GM19351 (cell line): ENCODE data around the gene CDK9.
A peak's percentile ranks its signal among the peaks of the same experiment; 100 is the strongest.

Experiments
- ATAC-seq: cut with Tn5 transposase; IDR thresholded peaks from one replicate; pipeline ENCODE4 v1.9.1; 2021; ENCODE audit warnings: mild to moderate bottlenecking, moderate library complexity; ENCODE audit not compliant: unreplicated experiment

Gene CDK9

GRCh38 chr9:127761491-127761956 lies 24.3 kb upstream of the CDK9 start:
- no peak for ATAC-seq

- ATAC-seq = no peak
Observed at GRCh38 chr9:127762111-127762676, 23.6 kb upstream of the CDK9 start.

- ATAC-seq = no peak
Observed at GRCh38 chr9:127763918-127764384, 21.9 kb upstream of the CDK9 start.

GRCh38 chr9:127765418-127765817 lies 20.4 kb upstream of the CDK9 start:
- no peak for ATAC-seq

GRCh38 chr9:127767410-127767809 lies 18.4 kb upstream of the CDK9 start:
- ATAC-seq = no peak

- ATAC-seq = no peak
Observed at GRCh38 chr9:127767909-127768331, 17.9 kb upstream of the CDK9 start.

GRCh38 chr9:127768698-127769097 lies 17.1 kb upstream of the CDK9 start:
- ATAC-seq = no peak

- ATAC-seq = no peak
Observed at GRCh38 chr9:127769101-127769500, 16.7 kb upstream of the CDK9 start.

- ATAC-seq = no peak
Observed at GRCh38 chr9:127769929-127770582, 15.8 kb upstream of the CDK9 start.

- ATAC-seq = no peak
Observed at GRCh38 chr9:127770583-127770904, 15.3 kb upstream of the CDK9 start.

- ATAC-seq = peak; percentile 87
Observed at GRCh38 chr9:127770905-127771569, 14.8 kb upstream of the CDK9 start.

GRCh38 chr9:127771570-127772189 lies 14.2 kb upstream of the CDK9 start:
- no peak for ATAC-seq

- ATAC-seq = no peak
Observed at GRCh38 chr9:127772603-127773002, 13.2 kb upstream of the CDK9 start.

- ATAC-seq = no peak
Observed at GRCh38 chr9:127773272-127773671, 12.6 kb upstream of the CDK9 start.

- ATAC-seq = no peak
Observed at GRCh38 chr9:127773981-127774380, 11.9 kb upstream of the CDK9 start.

- no peak for ATAC-seq
Observed at GRCh38 chr9:127776195-127776923, 9.5 kb upstream of the CDK9 start.

GRCh38 chr9:127776924-127777289 lies 8.9 kb upstream of the CDK9 start:
- ATAC-seq = no peak

- no peak for ATAC-seq
Observed at GRCh38 chr9:127777368-127777980, 8.4 kb upstream of the CDK9 start.

- ATAC-seq = peak; percentile 40
Observed at GRCh38 chr9:127778280-127779135, 7.3 kb upstream of the CDK9 start, which contains the start of gene SH2D3C. SH2D3C (minus strand) TSS chr9:127778666; CDS start chr9:127778627, 39 bp downstream.
